ENCODE measurements around the gene SDHA.

- no peak for TF ChIP-seq POLR2A (IDR thresholded peaks at IDR 0.05)
- no peak for TF ChIP-seq CTCF (IDR thresholded peaks at IDR 0.05)
Observed at GRCh38 chr5:174876-175465, 43.1 kb upstream of the SDHA start.
